Cerebellar cortex (tissue), 1 donor: ENCODE results near the gene TTL.
"Not testable (repeated sequence)": the region's sequence is repeated elsewhere in the genome, so short reads cannot be mapped to it uniquely, and the experiment has no call there.

ENCODE experiments used
- DNase-seq: peaks from one replicate; pipeline ENCODE4 v3.0.0-alpha.2; 2015; ENCODE audit warnings: low spot score

Gene TTL

GRCh38 chr2:112481528-112482233 is at the start of gene TTL:
Gene TTL (plus strand): TSS chr2:112482156. CDS start chr2:112482345, 189 bp downstream.
- DNase-seq = peak; percentile 66

- DNase-seq = not testable (repeated sequence)
Measured at GRCh38 chr2:112432390-112432734, 49.6 kb upstream of the TTL start.

- DNase-seq = not testable (repeated sequence)
Measured at GRCh38 chr2:112432735-112433479, 49.0 kb upstream of the TTL start.

- DNase-seq = peak; percentile 87
Measured at GRCh38 chr2:112433480-112433879, 48.5 kb upstream of the TTL start, which contains the start of gene RGPD8. Gene RGPD8 (minus strand): TSS chr2:112433645. CDS start chr2:112433453, 192 bp downstream.

GRCh38 chr2:112433932-112434730 is 47.8 kb upstream of the TTL start:
- no peak for DNase-seq

GRCh38 chr2:112434890-112435715 is 46.9 kb upstream of the TTL start:
- not testable (repeated sequence) for DNase-seq

GRCh38 chr2:112435716-112436431 is 46.1 kb upstream of the TTL start:
- not testable (repeated sequence) for DNase-seq

- not testable (repeated sequence) for DNase-seq
Measured at GRCh38 chr2:112436993-112437392, 45.0 kb upstream of the TTL start.

- DNase-seq = not testable (repeated sequence)
Measured at GRCh38 chr2:112437405-112437831, 44.5 kb upstream of the TTL start.

- not testable (repeated sequence) for DNase-seq
Measured at GRCh38 chr2:112438603-112439261, 43.2 kb upstream of the TTL start.

- not testable (repeated sequence) for DNase-seq
Measured at GRCh38 chr2:112444256-112444655, 37.7 kb upstream of the TTL start.

GRCh38 chr2:112449854-112450253 is 32.1 kb upstream of the TTL start:
- no peak for DNase-seq

- DNase-seq = no peak
Measured at GRCh38 chr2:112451317-112451716, 30.6 kb upstream of the TTL start.

- DNase-seq = no peak
Measured at GRCh38 chr2:112454586-112454985, 27.4 kb upstream of the TTL start.

GRCh38 chr2:112459372-112459771 is 22.6 kb upstream of the TTL start:
- DNase-seq = no peak

- no peak for DNase-seq
Measured at GRCh38 chr2:112462178-112462577, 19.8 kb upstream of the TTL start.

GRCh38 chr2:112463256-112463655 is 18.7 kb upstream of the TTL start:
- DNase-seq = no peak

- DNase-seq = peak; percentile 5
Measured at GRCh38 chr2:112465382-112465781, 16.6 kb upstream of the TTL start.

- no peak for DNase-seq
Measured at GRCh38 chr2:112472547-112473263, 9.3 kb upstream of the TTL start.
